ENCODE results near the gene COL6A6.
"Not testable (repeated sequence)": the region's sequence is repeated elsewhere in the genome, so short reads cannot be mapped to it uniquely, and the experiment has no call there.

COL6A6 gene

DNA sequence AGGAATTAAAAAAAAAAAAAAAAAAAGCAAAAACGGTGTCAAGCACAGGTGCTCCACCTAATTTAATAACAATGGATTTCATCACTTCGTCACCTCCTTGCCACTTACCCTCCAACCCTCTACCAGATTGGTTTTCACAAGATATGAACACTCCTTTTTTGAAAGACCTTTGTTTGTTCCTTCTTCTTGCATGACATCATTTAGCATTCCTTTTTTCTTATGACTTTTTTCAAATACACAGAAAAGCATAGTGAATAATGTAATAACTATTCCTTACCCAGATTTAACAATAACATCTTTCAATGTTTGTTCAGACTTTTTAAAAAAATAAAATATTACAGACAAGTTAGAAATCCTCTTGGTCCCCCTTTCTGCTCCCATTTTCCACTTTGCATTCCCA, 16.3 kb downstream of the COL6A6 start:
- FAIRE-seq: no peak

DNA sequence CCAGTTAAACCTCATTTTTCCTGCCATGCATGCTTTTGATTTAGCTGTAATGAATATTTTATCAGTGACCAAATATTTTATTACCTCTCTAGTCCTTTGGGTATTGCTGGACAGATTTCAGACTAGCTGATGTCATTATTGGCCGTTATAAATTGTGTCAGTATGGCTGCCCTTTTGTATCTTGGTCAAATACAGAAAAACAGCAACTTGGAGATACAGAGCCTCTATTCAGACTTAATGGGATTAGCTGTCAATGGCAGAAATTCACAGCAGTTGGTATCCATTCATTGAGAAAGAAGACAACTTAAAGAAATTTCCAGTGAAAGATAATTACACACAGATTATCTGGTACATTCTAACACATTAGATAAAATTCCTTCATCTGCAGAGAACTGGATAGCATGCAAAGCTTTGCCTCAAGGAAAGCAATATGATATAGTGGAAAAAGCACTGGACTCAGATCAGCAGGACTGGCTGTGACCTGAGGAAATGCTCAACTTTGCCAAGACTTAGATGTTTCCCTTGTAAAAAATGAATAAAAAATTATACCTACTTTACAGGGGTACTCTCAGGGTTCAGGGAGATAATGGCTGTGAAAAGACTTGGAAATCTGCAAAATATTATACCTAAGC, 20.8 kb downstream of the COL6A6 start:
- no peak for FAIRE-seq

DNA sequence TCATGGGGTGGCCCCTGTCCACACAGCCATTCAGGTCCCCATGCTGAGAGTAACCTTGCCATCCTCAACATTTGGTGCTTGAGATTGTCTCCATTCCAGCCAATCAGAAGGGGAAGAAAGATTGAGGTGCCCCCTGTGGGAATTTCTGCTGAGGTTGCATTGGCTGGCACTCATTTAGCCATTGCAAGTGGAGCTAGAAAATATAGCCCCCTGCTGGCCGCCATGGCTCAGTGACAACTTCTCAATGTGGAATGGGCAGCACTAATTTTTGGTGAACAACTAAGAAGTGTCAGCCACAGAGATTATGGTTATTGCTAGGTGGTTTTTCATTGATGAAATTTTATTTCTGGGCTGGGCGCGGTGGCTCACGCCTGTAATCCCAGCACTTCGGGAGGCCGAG, 22.0 kb downstream of the COL6A6 start:
- FAIRE-seq: no peak

DNA sequence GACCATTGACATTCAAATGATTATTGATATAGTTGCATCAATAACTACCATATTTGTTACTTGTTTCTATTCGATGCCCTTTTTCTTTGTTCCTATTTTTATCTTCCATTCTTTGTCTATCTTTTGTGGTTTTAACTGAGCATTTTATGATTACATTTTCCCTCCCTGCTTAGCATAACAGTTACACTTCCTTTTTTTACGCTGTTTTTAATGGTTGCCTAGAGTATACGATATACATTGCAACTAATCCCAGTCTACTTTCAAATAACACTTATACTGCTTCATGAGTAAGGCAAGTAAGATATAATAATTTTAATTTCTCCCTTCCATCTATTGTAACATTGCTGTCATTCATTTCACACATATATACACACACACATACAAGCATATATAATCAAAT, 26.3 kb downstream of the COL6A6 start:
- FAIRE-seq: no peak

DNA sequence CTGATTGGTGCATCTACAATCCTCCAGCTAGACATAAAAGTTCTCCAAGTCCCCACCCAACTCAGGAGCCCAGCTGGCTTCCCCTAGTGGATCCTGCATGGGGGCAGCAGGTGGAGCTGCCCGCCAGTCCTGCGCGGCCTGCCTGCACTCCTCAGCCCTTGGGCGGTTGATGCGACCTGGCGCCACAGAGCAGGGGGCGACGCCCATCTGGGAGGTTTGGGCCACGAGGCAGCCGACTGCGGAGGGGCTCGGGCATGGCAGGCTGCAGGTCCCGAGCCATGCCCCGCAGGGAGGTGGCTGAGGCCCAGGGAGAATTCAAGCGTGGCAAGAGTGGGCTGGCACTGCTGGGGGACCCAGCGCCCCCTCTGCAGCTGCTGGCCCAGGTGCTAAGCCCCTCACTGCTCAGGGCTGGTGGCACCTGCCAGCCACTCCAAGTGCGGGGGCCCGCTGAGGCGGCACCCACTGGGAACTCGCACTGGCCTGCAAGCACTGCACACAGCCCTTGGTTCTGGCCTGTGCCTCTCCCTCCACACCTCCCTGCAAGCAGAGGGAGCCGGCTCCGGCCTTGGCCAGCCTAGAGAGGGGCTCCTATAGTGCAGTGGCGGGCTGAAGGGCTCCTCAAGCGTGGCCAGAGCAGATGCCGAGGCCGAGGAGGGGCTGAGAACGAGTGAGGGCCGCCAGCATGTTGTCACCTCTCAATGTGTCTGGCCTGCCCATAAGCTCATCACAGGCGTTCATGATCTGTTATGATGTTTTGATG, 30.1 kb downstream of the COL6A6 start:
- no peak for FAIRE-seq

DNA sequence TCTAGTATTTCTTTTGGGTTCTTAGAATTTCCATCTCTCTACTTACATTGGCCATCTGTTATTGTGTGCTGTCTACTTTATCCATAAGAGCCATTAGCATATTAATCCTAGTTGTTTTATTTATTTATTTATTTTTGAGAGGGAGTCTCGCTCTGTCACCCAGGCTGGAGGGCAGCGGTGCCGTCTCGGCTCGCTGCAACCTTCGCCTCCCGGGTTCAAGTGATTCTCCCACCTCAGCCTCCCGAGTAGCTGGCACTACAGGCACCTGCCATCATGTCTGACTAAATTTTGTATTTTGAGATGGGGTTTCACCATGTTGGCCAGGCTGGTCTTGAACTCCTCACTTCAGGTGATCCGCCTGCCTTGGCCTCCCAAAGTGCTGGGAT, 30.7 kb downstream of the COL6A6 start:
- FAIRE-seq: not testable (repeated sequence)

DNA sequence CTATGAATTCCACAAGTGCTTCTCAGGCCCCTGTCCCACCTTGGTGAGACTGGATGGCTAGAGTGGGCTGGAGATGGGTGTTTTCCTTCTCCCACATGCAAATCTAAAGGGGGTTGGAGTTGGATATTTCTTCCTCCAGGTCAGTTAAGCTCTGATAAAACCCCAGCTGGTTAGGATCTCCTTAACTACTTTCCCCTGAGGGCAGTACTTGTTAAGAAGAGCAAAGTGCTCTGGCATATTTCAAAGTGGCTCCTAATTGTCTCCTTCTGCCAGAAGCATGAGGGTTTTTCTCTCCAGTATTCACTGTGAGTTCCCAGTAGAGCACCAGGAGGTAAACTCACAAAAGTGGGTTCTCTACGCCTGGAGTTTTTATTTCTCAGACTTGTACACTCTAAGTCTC, 31.4 kb downstream of the COL6A6 start:
- no peak for FAIRE-seq

DNA sequence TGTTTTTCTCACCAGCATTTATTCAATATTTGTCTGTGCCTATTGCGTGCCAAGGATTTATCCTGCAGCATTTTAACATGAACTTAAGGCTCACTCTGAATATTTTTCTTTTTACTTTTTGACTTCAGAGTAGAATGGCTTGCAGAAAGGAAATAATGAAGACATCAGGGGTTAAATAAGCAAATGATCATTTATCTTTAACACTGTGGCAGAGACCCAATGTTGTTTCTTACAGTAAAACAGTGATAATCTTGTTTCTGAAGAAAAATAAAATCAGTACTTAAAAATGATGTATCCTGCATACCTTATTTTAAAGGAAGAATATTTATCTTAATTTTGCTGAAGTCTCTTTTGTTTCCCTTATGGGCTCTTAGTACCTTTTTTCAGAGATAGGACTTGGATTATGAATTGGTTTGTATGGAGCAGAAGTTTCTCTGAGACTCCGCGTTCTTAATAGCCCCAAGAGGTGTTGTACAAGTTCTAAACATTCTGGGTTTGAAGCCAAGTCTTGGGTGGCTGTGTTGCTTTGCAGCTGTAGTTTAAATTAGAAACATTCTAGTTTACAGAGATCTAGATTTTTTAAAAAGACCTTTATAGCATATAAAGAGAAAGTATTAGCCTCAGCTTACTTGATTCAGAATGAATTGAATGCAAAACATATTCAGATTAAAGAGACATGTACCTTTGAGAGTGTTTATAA, 40.5 kb downstream of the COL6A6 start:
- FAIRE-seq: peak; percentile 18

DNA sequence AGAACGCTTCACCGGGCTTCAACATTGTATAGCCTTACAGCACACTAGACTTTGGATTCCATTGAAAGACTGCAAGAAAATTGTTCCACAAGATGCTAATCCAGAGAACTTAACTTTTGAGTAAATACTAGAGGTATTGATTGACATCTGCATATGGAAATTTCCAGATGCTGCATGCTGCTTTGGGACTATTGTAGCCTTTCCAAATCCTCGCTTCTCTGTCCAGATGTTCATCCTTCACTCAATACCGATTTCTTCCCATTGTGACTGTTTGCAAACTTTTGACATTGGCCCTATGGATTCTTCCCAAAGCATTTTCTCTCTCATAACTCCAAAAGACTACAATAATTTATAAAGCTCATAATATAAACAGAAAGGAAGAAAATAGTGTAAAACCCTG, 41.4 kb downstream of the COL6A6 start:
- no peak for FAIRE-seq

DNA sequence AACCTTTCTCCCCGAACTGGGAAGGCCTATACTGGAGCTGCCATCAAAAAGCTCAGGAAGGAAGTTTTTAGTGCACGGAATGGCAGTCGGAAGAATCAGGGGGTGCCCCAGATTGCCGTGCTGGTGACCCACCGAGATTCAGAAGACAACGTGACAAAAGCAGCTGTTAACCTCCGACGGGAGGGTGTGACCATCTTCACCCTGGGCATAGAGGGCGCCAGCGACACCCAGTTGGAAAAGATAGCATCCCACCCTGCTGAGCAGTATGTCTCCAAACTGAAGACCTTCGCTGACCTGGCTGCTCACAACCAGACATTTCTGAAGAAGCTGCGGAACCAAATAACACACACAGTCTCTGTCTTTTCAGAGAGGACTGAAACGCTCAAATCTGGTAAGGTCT, 48.2 kb downstream of the COL6A6 start:
- no peak for FAIRE-seq
